Activated CD8-positive, alpha-beta memory T cell treated with anti-CD3 and anti-CD28 coated beads, Interleukin-2, amount 50 U/mL, for 24 hours (primary cell): ENCODE data around the gene LINGO3.
"Not testable (repeated sequence)": the region's sequence is repeated elsewhere in the genome, so short reads cannot be mapped to it uniquely, and the experiment has no call there.

Experiments
- DNase-seq: peaks from one replicate; pipeline ENCODE4 v3.0.0-alpha.2; 2020; ENCODE audit errors: extremely low read depth

Gene LINGO3

GRCh38 chr19:2281265-2282061 is 26.5 kb downstream of the LINGO3 start:
- not testable (repeated sequence) for DNase-seq

GRCh38 chr19:2280633-2281264 is 27.2 kb downstream of the LINGO3 start:
- no peak for DNase-seq

GRCh38 chr19:2278459-2279158 is 29.3 kb downstream of the LINGO3 start:
- no peak for DNase-seq

GRCh38 chr19:2277138-2277537 is 30.8 kb downstream of the LINGO3 start:
- no peak for DNase-seq

- DNase-seq: no peak
Observed at GRCh38 chr19:2276429-2276986, 31.4 kb downstream of the LINGO3 start.

GRCh38 chr19:2275588-2276428 is 32.1 kb downstream of the LINGO3 start:
- no peak for DNase-seq

- no peak for DNase-seq
Observed at GRCh38 chr19:2274931-2275535, 32.9 kb downstream of the LINGO3 start.

GRCh38 chr19:2274185-2274711 is 33.7 kb downstream of the LINGO3 start:
- DNase-seq: no peak

- no peak for DNase-seq
Observed at GRCh38 chr19:2273356-2274184, 34.4 kb downstream of the LINGO3 start.

- DNase-seq: no peak
Observed at GRCh38 chr19:2271234-2272103, 36.5 kb downstream of the LINGO3 start.

- peak; percentile 43 for DNase-seq
Observed at GRCh38 chr19:2270423-2271233, 37.3 kb downstream of the LINGO3 start.

- no peak for DNase-seq
Observed at GRCh38 chr19:2270157-2270422, 37.9 kb downstream of the LINGO3 start.

GRCh38 chr19:2269244-2270156 is 38.5 kb downstream of the LINGO3 start:
- DNase-seq: peak; percentile 97

- no peak for DNase-seq
Observed at GRCh38 chr19:2268861-2269243, 39.1 kb downstream of the LINGO3 start.

- no peak for DNase-seq
Observed at GRCh38 chr19:2268480-2268830, 39.5 kb downstream of the LINGO3 start.

- DNase-seq: no peak
Observed at GRCh38 chr19:2266183-2266993, 41.6 kb downstream of the LINGO3 start.
